H1 (cell line): Measurements from ENCODE around the gene PDCD7.

ENCODE experiments used
- ATF2 ChIP-seq: IDR thresholded peaks from 2 replicates; pipeline ENCODE4 v1.6.1; 2012; ENCODE audit warnings: low read length, inconsistent platforms
- CTCF ChIP-seq, 3 experiments: IDR thresholded peaks; 1 replicate in 2 of 3; 2 replicates in 1 of 3; pipeline versions ENCODE4 v1.5.1 to v1.6.1; 2011; ENCODE audit warnings: low read length in 3 of 3, mild to moderate bottlenecking in 3 of 3, inconsistent platforms in 2 of 3, low read depth in 1 of 3, moderate library complexity in 1 of 3; ENCODE audit not compliant: insufficient read depth in 1 of 3; ENCODE audit errors: control extremely low read depth in 1 of 3
- EGR1 ChIP-seq: IDR thresholded peaks from 2 replicates; pipeline ENCODE4 v1.6.1; 2011; ENCODE audit warnings: low read depth, low read length, borderline replicate concordance
- EP300 ChIP-seq, 2 experiments: IDR thresholded peaks; 1 replicate in 1 of 2; 2 replicates in 1 of 2; pipeline ENCODE4 v1.6.1; 2011 to 2012; ENCODE audit warnings: low read depth in 2 of 2, low read length in 2 of 2, mild to moderate bottlenecking in 2 of 2, borderline replicate concordance in 1 of 2, inconsistent platforms in 1 of 2, moderate library complexity in 1 of 2
- EZH2 ChIP-seq: fragments of 200-600 bp; sonication (generic); IDR thresholded peaks from 2 replicates; pipeline ENCODE4 v1.7.1; 2012; ENCODE audit warnings: low read depth, mild to moderate bottlenecking, moderate library complexity, low read length, inconsistent platforms; ENCODE audit not compliant: severe bottlenecking
- FOSL1 ChIP-seq: IDR thresholded peaks from 2 replicates; pipeline ENCODE4 v1.6.1; 2011; ENCODE audit warnings: mild to moderate bottlenecking, low read depth, low read length, moderate library complexity; ENCODE audit not compliant: insufficient read depth
- GABPA ChIP-seq: IDR thresholded peaks from 2 replicates; pipeline ENCODE4 v1.6.1; 2011; ENCODE audit warnings: mild to moderate bottlenecking, low read length, moderate library complexity, borderline replicate concordance; ENCODE audit not compliant: insufficient read depth
- JUND ChIP-seq: IDR thresholded peaks from 2 replicates; pipeline ENCODE4 v1.6.1; 2011; ENCODE audit warnings: mild to moderate bottlenecking, improper control_type of control experiment, low read length
- POLR2A ChIP-seq, 2 experiments: IDR thresholded peaks; 1 replicate in 1 of 2; 2 replicates in 1 of 2; pipeline ENCODE4 v1.6.1; 2011; ENCODE audit warnings: low read depth in 2 of 2, low read length in 2 of 2, mild to moderate bottlenecking in 2 of 2; ENCODE audit errors: control extremely low read depth in 1 of 2
- RFX5 ChIP-seq: IDR thresholded peaks from 2 replicates; pipeline ENCODE4 v1.6.1; 2011; ENCODE audit warnings: low read depth, low read length, improper control_type of control experiment, borderline replicate concordance
- RNF2 ChIP-seq: fragments of 200-900, 300-1000 bp; sonication (generic); IDR thresholded peaks from 2 replicates; pipeline ENCODE4 v1.7.1; 2016; ENCODE audit warnings: borderline replicate concordance, low read depth, mild to moderate bottlenecking, antibody characterized with exemption, low read length; ENCODE audit not compliant: poor library complexity, severe bottlenecking; ENCODE audit errors: missing control alignments
- SP1 ChIP-seq: IDR thresholded peaks from 2 replicates; pipeline ENCODE4 v1.6.1; 2011; ENCODE audit warnings: low read depth, low read length
- SUZ12 ChIP-seq: fragments of 200-600 bp; sonication (generic); IDR thresholded peaks from 2 replicates; pipeline ENCODE4 v1.6.1; 2012; ENCODE audit warnings: mild to moderate bottlenecking, inconsistent platforms, low read length, moderate library complexity, mixed read lengths

DNA sequence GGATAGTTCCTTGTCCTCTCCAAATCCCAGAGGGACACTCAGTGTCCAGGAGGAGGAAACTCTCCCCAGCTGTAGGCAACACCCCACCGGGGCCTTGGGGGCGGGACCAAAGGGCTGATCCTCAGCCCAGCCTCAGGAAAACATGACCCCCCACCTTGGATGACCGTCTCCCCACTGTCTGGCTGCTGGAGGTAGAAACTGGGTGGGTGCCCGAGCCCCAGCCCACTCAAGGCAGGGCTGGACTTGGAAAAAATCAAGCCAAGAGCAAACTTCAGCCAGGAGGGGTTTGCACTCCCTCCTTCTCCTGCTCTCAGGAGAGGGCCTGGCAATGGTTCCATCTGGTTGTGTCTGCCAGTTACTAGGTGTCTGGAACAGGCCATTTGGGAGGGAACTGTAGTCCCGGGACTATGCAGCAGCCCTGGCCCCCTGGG, 62.2 kb downstream of the PDCD7 start:
- no peak for TF ChIP-seq RNF2
- no peak for TF ChIP-seq EZH2
- no peak for TF ChIP-seq CTCF (IDR thresholded peaks at IDR 0.05; ENCODE audit: control extremely low read depth in 1 of 3, insufficient read depth in 1 of 3, low read depth in 1 of 3, low read length in 3 of 3)
- no peak for TF ChIP-seq JUND
- no peak for TF ChIP-seq ATF2
- no peak for TF ChIP-seq EGR1
- no peak for TF ChIP-seq SP1
- TF ChIP-seq POLR2A (IDR thresholded peaks at IDR 0.05; ENCODE audit: control extremely low read depth in 1 of 2, low read depth in 2 of 2, low read length in 2 of 2), result no peak
- no peak for TF ChIP-seq RFX5
- TF ChIP-seq FOSL1, result no peak
- TF ChIP-seq SUZ12, result no peak
- TF ChIP-seq EP300 (IDR thresholded peaks at IDR 0.05; ENCODE audit: borderline replicate concordance in 1 of 2, low read depth in 2 of 2, low read length in 2 of 2), result no peak
- TF ChIP-seq GABPA, result no peak
